ENCODE results near the gene SNX32.

DNA sequence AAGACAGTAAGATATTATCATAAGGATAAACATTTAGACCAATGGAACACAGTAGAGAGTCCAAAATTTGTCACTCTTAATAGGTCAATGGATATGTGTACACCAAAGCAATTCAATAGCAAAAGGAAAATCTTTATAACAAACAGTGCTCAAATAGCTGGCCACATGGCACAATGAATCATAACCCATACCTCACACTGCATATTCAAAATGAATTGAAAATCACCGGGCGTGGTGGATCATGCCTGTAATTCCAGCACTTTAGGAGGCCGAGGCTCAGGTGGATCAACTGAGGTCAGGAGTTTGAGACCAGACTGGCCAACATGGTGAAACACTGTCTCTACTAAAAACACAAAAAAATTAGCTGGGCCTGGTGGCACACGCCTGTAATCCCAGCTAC, 8.4 kb downstream of the SNX32 start:
- TF ChIP-seq CTCF (IDR thresholded peaks at IDR 0.05) (no peak), ZFX (IDR thresholded peaks at IDR 0.05; ENCODE audit: borderline replicate concordance) (no peak)
